ENCODE data around the gene ZNF835. TPM values are rescaled to one million over a fixed set of nuclear protein-coding genes. Genes with fewer than 3 reads are reported as not detected.

The ZNF835 gene
- total RNA-seq, 1 donor from 2014 or later = not detected

DNA sequence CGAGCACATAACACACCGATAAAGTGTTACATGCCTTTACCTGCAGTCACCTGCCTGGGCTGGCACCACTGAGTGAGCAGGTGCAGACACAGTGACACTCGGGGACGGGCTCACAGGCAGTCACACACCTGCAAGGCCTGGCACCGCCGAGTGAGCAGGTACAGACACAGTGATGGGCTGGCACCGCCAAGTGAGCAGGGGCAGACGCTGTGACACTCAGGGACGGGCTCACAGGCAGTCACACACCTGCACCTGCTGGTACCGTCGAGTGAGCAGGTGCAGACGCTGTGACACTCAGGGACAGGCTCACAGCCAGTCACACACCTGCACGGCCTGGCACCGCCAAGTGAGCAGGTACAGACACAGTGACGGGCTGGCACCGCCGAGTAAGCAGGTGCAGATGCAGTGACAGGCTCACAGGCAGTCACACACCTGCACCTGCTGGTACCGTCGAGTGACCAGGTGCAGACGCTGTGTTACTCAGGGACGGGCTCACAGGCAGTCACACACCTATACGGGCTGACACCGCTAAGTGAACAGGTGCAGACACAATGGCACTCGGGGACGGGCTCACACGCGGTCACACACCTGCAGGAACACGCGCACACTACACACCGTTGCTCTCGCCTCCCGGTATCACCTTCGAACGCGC, 470 bp downstream of the ZNF835 start:
- Mint-ChIP-seq H3K27me3 (ENCODE audit: low read depth) (no peaks in the 10 kb centered on the region), H3K27ac (ENCODE audit: unreplicated experiment) (no peak overlapping the region), H3K36me3 (ENCODE audit: low read depth) (peaks cover 5% of the 10 kb centered on the region), H3K9me3 (peaks cover 3% of the 10 kb centered on the region), H3K4me1 (no peaks in the 10 kb centered on the region), H3K4me3 (no peak overlapping the region)
- DNase-seq (ENCODE audit: low read depth, low spot score) = no peak
- TF ChIP-seq, protein P1, sequence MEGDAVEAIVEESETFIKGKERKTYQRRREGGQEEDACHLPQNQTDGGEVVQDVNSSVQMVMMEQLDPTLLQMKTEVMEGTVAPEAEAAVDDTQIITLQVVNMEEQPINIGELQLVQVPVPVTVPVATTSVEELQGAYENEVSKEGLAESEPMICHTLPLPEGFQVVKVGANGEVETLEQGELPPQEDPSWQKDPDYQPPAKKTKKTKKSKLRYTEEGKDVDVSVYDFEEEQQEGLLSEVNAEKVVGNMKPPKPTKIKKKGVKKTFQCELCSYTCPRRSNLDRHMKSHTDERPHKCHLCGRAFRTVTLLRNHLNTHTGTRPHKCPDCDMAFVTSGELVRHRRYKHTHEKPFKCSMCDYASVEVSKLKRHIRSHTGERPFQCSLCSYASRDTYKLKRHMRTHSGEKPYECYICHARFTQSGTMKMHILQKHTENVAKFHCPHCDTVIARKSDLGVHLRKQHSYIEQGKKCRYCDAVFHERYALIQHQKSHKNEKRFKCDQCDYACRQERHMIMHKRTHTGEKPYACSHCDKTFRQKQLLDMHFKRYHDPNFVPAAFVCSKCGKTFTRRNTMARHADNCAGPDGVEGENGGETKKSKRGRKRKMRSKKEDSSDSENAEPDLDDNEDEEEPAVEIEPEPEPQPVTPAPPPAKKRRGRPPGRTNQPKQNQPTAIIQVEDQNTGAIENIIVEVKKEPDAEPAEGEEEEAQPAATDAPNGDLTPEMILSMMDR (conservative IDR thresholded peaks at IDR 0.05) = no peak

DNA sequence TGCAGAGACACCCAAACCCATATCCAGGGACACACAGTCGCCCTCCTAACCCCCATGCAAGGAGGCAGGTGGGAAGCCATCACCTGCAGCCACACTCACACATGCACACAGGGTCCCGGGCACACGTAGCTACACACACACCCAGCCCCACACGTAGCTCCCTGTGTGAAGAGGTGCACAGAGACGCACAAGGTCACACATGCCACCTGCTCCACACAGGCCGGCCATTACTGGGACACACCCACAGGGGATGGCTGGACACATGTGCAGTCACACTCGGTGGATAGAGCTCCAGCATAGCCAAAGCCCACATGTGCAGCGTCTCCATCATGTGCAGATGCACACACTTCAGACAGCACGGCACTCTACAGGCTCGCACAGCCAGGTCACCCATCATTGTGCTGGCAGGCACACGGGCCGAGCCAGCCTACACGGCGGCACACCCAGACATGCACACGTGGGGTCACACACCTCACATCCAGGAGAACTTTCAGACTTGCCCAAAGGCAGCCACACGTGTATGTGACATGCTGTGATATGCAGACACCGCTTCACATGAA, 1.1 kb downstream of the ZNF835 start:
- peaks cover 3% of the 10 kb centered on the region for H3K9me3 Mint-ChIP-seq
- no peaks in the 10 kb centered on the region for H3K4me1 Mint-ChIP-seq
- H3K27ac Mint-ChIP-seq (ENCODE audit: unreplicated experiment) = no peak overlapping the region
- no peak overlapping the region for H3K4me3 Mint-ChIP-seq
- peaks cover 5% of the 10 kb centered on the region for H3K36me3 Mint-ChIP-seq (ENCODE audit: low read depth)
- H3K27me3 Mint-ChIP-seq (ENCODE audit: low read depth) = no peaks in the 10 kb centered on the region
- no peak for DNase-seq (ENCODE audit: low read depth, low spot score)
- TF ChIP-seq, protein P1 (conservative IDR thresholded peaks at IDR 0.05) = no peak

DNA sequence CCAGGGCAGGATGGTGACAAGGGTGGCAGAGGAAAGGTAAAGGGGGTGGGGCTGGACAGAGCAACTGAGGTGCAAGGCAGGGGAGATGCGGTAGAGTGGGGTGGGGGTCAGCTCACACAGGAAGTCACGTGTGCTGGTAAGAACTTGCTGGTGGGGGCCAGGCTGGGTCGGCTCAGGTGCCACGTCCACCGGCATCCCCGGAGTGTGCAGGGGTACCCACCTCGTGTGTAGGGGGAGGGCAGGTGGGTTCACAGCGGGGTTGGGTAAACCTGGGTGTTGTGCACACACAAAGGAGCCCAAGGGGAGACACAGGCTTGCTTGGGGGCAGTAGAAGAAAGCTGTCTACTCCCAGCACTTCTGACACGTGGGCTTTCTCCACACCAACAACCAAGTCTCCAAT, 2.9 kb downstream of the ZNF835 start:
- peaks cover 3% of the 10 kb centered on the region for H3K9me3 Mint-ChIP-seq
- TF ChIP-seq, protein P1 (conservative IDR thresholded peaks at IDR 0.05) = no peak
- H3K4me1 Mint-ChIP-seq = no peaks in the 10 kb centered on the region
- H3K27me3 Mint-ChIP-seq (ENCODE audit: low read depth) = no peaks in the 10 kb centered on the region
- peaks cover 5% of the 10 kb centered on the region for H3K36me3 Mint-ChIP-seq (ENCODE audit: low read depth)
- H3K27ac Mint-ChIP-seq (ENCODE audit: unreplicated experiment) = no peak overlapping the region
- DNase-seq (ENCODE audit: low read depth, low spot score) = no peak
- H3K4me3 Mint-ChIP-seq = no peak overlapping the region

DNA sequence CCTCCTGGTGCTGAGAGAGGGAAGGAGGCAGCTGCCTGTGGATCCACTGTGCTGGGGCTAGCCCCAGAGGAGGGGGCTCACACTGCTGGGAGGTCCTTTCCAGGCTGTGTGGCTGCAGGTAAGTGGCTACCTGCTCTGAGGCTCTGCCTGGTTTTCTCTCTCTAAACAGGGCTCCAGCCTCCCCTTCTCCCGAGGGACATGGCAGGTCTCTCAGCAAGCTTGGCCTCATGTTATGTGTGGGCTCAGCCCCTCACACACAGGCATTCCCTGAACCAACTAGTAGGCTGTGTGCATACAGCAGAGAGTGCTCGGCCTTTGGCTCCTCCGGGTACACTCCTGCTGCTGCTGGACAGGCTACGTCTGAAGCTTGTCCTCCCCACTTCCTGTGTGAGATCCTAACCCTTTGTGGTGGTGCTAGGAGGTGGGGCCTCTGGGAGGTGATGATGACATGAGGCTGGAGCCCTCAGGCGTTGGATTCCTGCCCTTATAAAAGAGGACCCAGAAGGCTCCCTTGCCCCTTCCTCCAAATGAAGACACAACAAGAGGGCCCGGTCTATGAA, 4.2 kb downstream of the ZNF835 start:
- H3K4me3 Mint-ChIP-seq = no peak overlapping the region
- H3K9me3 Mint-ChIP-seq = peaks cover 3% of the 10 kb centered on the region
- TF ChIP-seq, protein P1 (conservative IDR thresholded peaks at IDR 0.05) = no peak

DNA sequence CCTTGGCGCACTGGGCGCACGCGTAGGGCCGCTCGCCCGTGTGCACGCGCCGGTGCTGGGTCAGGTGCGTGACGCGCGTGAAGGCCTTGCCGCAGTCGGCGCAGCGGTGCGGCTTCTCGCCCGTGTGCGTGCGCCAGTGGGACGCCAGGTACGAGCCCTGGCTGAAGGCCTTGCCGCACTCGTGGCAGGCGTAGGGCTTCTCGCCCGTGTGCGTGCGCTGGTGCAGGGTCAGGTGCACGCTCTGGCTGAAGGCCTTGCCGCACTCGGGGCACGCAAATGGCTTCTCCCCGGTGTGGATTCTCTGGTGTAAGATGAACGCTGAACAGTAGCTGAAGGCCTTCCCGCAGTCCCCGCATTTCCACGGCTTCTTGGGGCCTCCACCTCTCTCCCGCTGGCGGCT, 7.0 kb downstream of the ZNF835 start:
- Mint-ChIP-seq H3K4me1 (no peaks in the 10 kb centered on the region), H3K27me3 (ENCODE audit: low read depth) (no peaks in the 10 kb centered on the region), H3K36me3 (ENCODE audit: low read depth) (peaks cover 3% of the 10 kb centered on the region), H3K27ac (ENCODE audit: unreplicated experiment) (no peak overlapping the region), H3K9me3 (no peaks in the 10 kb centered on the region), H3K4me3 (no peak overlapping the region)
- TF ChIP-seq, protein P1 (conservative IDR thresholded peaks at IDR 0.05) = no peak
- no peak for DNase-seq (ENCODE audit: low read depth, low spot score)

More for the DNA sequence above, 4.2 kb downstream of the ZNF835 start:
- no peak for DNase-seq (ENCODE audit: low read depth, low spot score)
- no peaks in the 10 kb centered on the region for H3K27me3 Mint-ChIP-seq (ENCODE audit: low read depth)
- peaks cover 5% of the 10 kb centered on the region for H3K36me3 Mint-ChIP-seq (ENCODE audit: low read depth)
- H3K4me1 Mint-ChIP-seq = no peaks in the 10 kb centered on the region
- H3K27ac Mint-ChIP-seq (ENCODE audit: unreplicated experiment) = no peak overlapping the region
